HepG2 (cell line): ENCODE data around the gene GPATCH4. TPM values are rescaled to one million over a fixed set of nuclear protein-coding genes. Genes with fewer than 3 reads are reported as not detected.
"Not testable (repeated sequence)": the region's sequence is repeated elsewhere in the genome, so short reads cannot be mapped to it uniquely, and the experiment has no call there.

ENCODE experiments used
- ATAC-seq: fragments of 200-7000 bp; cut with Tn5 transposase; 3 replicates; pipeline ENCODE4 v1.9.1; 2020; ENCODE audit warnings: mild to moderate bottlenecking, moderate library complexity
- BruUV-seq: library from RNA; stranded (reverse); fragments of 400-500 nt; replicated peaks from 2 replicates; lab custom pipeline; 2021; lab: Mats Ljungman, UMichigan
- CTCF ChIA-PET: fragments of 300-600 bp; formaldehyde crosslinking; extraction: SDS; loops from one replicate; lab custom pipeline; 2021; ENCODE audit warnings: low total read pairs, inconsistent platforms, low intra/inter-chr PET ratio; lab: Yijun Ruan, JAX
- POLR2A ChIA-PET: fragments of 350-600 bp; sonication (Branson Sonifier 250); formaldehyde crosslinking; loops from one replicate; lab custom pipeline; 2020; ENCODE audit warnings: antibody characterized with exemption, inconsistent platforms; lab: Yijun Ruan, JAX
- DNase-seq: peaks from one replicate; pipeline ENCODE4 v3.0.0-alpha.2; 2015; ENCODE audit warnings: low spot score
- FAIRE-seq: peaks from 3 replicates; lab custom pipeline; 2011; peaks lifted over from hg19 to GRCh38; lab: Jason Lieb, UNC
- H2AFZ ChIP-seq: one replicate; pipeline ENCODE4 v1.6.1; 2011; ENCODE audit warnings: low read length, inconsistent platforms
- H3K27ac ChIP-seq: fragments of 300-600 bp; 3 replicates; pipeline ENCODE4 v1.8.0; 2011; ENCODE audit warnings: mixed run types, mild to moderate bottlenecking, mixed read lengths, low read length, inconsistent platforms; ENCODE audit not compliant: insufficient read depth; ENCODE audit errors: extremely low read length
- H3K27me3 ChIP-seq, 2 experiments: fragments of 200-600 bp in 1 of 2; 2 replicates in 1 of 2; 3 replicates in 1 of 2; pipeline versions ENCODE4 v1.6.0 to v1.8.0; 2011; ENCODE audit warnings: low read length in 2 of 2, mild to moderate bottlenecking in 2 of 2, moderate library complexity in 2 of 2, inconsistent platforms in 1 of 2; ENCODE audit not compliant: insufficient read depth in 2 of 2, control insufficient read depth in 1 of 2
- H3K36me3 ChIP-seq, 2 experiments: fragments of 200-600 bp in 1 of 2; replicated peaks in 1 of 2; 2 replicates in 1 of 2; 3 replicates in 1 of 2; pipeline versions ENCODE4 v1.5.1 to v1.8.0; 2011; ENCODE audit warnings: low read length in 2 of 2, inconsistent platforms in 1 of 2; ENCODE audit not compliant: insufficient read depth in 2 of 2, control insufficient read depth in 1 of 2
- H3K4me1 ChIP-seq: 2 replicates; pipeline ENCODE4 v1.5.1; 2012; ENCODE audit warnings: low read length, inconsistent platforms; ENCODE audit not compliant: insufficient read depth
- H3K4me2 ChIP-seq: 2 replicates; pipeline ENCODE4 v1.6.0; 2011; ENCODE audit warnings: low read depth, low read length, inconsistent platforms
- H3K4me3 ChIP-seq, 3 experiments: fragments of 200-600 bp in 1 of 3; sonication (generic), shearing (Covaris generic) in 1 of 3; replicated peaks in 1 of 3; 2 replicates each; pipeline ENCODE4 v1.5.1; 2011 to 2016; ENCODE audit warnings: low read length in 3 of 3, inconsistent platforms in 2 of 3, low read depth in 2 of 3, mild to moderate bottlenecking in 2 of 3, control low read depth in 1 of 3, mixed read lengths in 1 of 3; ENCODE audit not compliant: insufficient read depth in 1 of 3
- H3K79me2 ChIP-seq: one replicate; pipeline ENCODE4 v1.6.1; 2011; ENCODE audit warnings: low read length, inconsistent platforms; ENCODE audit not compliant: insufficient read depth
- H3K9ac ChIP-seq: 2 replicates; pipeline ENCODE4 v1.6.0; 2011; ENCODE audit warnings: mild to moderate bottlenecking, low read depth, low read length, inconsistent platforms; ENCODE audit not compliant: insufficient read depth
- H3K9me3 ChIP-seq: 2 replicates; pipeline ENCODE4 v1.5.1; 2012; ENCODE audit warnings: mild to moderate bottlenecking, low read length
- H4K20me1 ChIP-seq: 2 replicates; pipeline ENCODE4 v1.6.0; 2011; ENCODE audit warnings: inconsistent platforms, mild to moderate bottlenecking, low read length, moderate library complexity; ENCODE audit not compliant: insufficient read depth
- CEBPB ChIP-seq: IDR thresholded peaks from 2 replicates; pipeline ENCODE4 v1.6.1; 2011; ENCODE audit warnings: low read depth, low read length, improper control_type of control experiment, borderline replicate concordance
- GATAD2A ChIP-seq: IDR thresholded peaks from 2 replicates; pipeline ENCODE4 v1.6.1; 2016
- HNF4A ChIP-seq: sonication (generic); formaldehyde crosslinking; IDR thresholded peaks from 2 replicates; pipeline ENCODE4 v1.4.0; 2020; ENCODE audit warnings: missing genetic modification reagents
- HOXA3 ChIP-seq: sonication (generic); formaldehyde crosslinking; IDR thresholded peaks from 2 replicates; pipeline ENCODE4 v1.5.0; 2020; ENCODE audit warnings: missing genetic modification reagents
- KDM1A ChIP-seq: IDR thresholded peaks from 2 replicates; pipeline ENCODE4 v1.6.1; 2016; ENCODE audit warnings: missing compliant biosample characterization
- SALL1 ChIP-seq: sonication (generic); formaldehyde crosslinking; IDR thresholded peaks from 2 replicates; pipeline ENCODE4 v1.8.0; 2022; ENCODE audit warnings: mild to moderate bottlenecking, missing genetic modification reagents
- SAP130 ChIP-seq: IDR thresholded peaks from 2 replicates; pipeline ENCODE4 v1.6.1; 2016; ENCODE audit warnings: low read depth
- ZFX ChIP-seq: sonication (generic); formaldehyde crosslinking; IDR thresholded peaks from 2 replicates; pipeline ENCODE4 v1.4.0; 2020; ENCODE audit warnings: mild to moderate bottlenecking, low read depth, missing genetic modification reagents, moderate library complexity
- ZFY ChIP-seq: sonication (generic); formaldehyde crosslinking; IDR thresholded peaks from 2 replicates; pipeline ENCODE4 v1.4.0; 2020; ENCODE audit warnings: missing genetic modification reagents
- ZNF263 ChIP-seq: sonication (generic); formaldehyde crosslinking; IDR thresholded peaks from 2 replicates; pipeline ENCODE4 v1.4.0; 2020; ENCODE audit warnings: missing genetic modification reagents
- ZNF3 ChIP-seq: IDR thresholded peaks from 2 replicates; pipeline ENCODE4 v1.7.0; 2017; ENCODE audit warnings: inconsistent platforms
- ZNF687 ChIP-seq: sonication (generic); formaldehyde crosslinking; IDR thresholded peaks from 2 replicates; pipeline ENCODE4 v1.5.1; 2020; ENCODE audit warnings: mild to moderate bottlenecking, missing genetic modification reagents, moderate library complexity
- WGBS: methylation state at CpG from one replicate; pipeline ENCODE4 v1.1.6; 2017; ENCODE audit warnings: low lambda C conversion rate; 5-methylcytosine and 5-hydroxymethylcytosine counted together
- in situ Hi-C: cut with HindIII; loops from 2 replicates; pipeline ENCODE4 v1.10.0; 2017; ENCODE audit warnings: low pct_unique_long_range_greater_than_20kb; ENCODE audit not compliant: extremely low pct_ligation_motif_present
- intact Hi-C: fragments of 100-400 bp; cut with micrococcal nuclease; formaldehyde crosslinking; loops from one replicate; pipeline ENCODE4 v1.10.0; 2022; ENCODE audit not compliant: unreplicated experiment
- polyA plus RNA-seq, 8 experiments: library from polyadenylated mRNA; depleted of rRNA in 3 of 8; stranded (reverse) in 7 of 8; unstranded in 1 of 8; fragments of >200 nt; fragmentation: Illumina TruSeq in 4 of 8; extraction: Trizol in 4 of 8; gene quantifications; 2 replicates each; pipeline versions ENCODE4 v1.2.1 to v1.2.3, GENCODE V29; 2011 to 2016; ENCODE audit warnings: low read depth in 4 of 8, missing spikeins in 1 of 8, mixed read lengths in 1 of 8; ENCODE audit not compliant: insufficient read depth in 1 of 8
- total RNA-seq, 5 experiments: library from RNA; depleted of rRNA; stranded (reverse); fragments of >200 nt; fragmentation: Illumina TruSeq; extraction: Trizol; gene quantifications; 2 replicates each; pipeline ENCODE4 v1.2.3, GENCODE V29; 2016; ENCODE audit warnings: low read depth in 1 of 5
- TF ChIP-seq, protein P1 (sequence below): sonication (generic); formaldehyde crosslinking; IDR thresholded peaks from 2 replicates; pipeline ENCODE4 v1.4.0; 2020; ENCODE audit warnings: missing genetic modification reagents
- TF ChIP-seq, protein P2 (sequence below), 2 experiments: fragments of 450-650 bp in 1 of 2; sonication (generic) in 1 of 2; formaldehyde crosslinking; IDR thresholded peaks; 2 replicates each; pipeline versions ENCODE4 v1.5.0 to v1.8.0; 2020 to 2022; ENCODE audit warnings: mild to moderate bottlenecking in 1 of 2, missing genetic modification reagents in 1 of 2
- TF ChIP-seq, protein P3 (sequence below): sonication (generic); formaldehyde crosslinking; IDR thresholded peaks from 2 replicates; pipeline ENCODE4 v1.4.0; 2020; ENCODE audit warnings: missing genetic modification reagents

Gene GPATCH4
- total and polyA plus RNA-seq, 2 of the 13 experiments (the other 11 are each of a cell fraction or from before 2014, with no cell fraction given) = 19.2 to 37.9 TPM

DNA sequence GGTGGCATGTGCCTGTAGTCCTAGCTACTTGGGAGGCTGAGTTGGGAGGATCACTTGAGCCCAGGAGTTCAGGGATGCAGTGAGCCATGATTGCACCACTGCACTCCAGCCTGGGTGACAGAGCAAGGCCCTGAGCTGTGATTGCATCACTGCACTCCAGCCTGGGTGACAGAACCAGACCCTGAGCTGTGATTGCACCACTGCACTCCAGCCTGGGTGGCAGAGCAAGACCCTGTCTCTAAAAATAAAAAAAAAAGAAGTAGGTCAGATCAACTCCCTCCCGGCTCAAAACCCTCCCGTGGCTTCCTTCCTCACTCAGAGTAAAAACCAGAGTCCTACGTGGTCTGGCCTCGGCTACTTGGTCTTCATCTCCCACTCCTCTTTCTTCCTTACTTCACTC lies 48.3 kb downstream of the GPATCH4 start:
- in situ Hi-C loops, H3K27ac ChIP-seq, H3K9ac ChIP-seq, POLR2A ChIA-PET, H3K9me3 ChIP-seq, H3K4me2 ChIP-seq, H3K4me3 ChIP-seq, DNase-seq, H3K27me3 ChIP-seq, intact Hi-C loops, CTCF ChIA-PET, H3K79me2 ChIP-seq, H4K20me1 ChIP-seq, BruUV-seq, H2AFZ ChIP-seq, FAIRE-seq: not testable (repeated sequence)
- Histone ChIP-seq H3K36me3 (peaks cover 7 to 35% of the 10 kb centered on the region in 2 experiments; a peak in 4 of 5 replicates), H3K4me1 (peaks cover 15% of the 10 kb centered on the region)
- 80% methylated on average over 4 of the region's 4 CpGs for WGBS
- ATAC-seq = peak; percentile 77
- TF ChIP-seq ZFY (CRISPR knock-in tag) (peak; percentile 31; the same call in 1 of the 2 replicates), SALL1 (0 out of 2 replicates have a peak, but pooled peaks have one; percentile 14), SAP130 (CRISPR knock-in tag) (0 out of 2 replicates have a peak, but pooled peaks have one; percentile 12), KDM1A (peak; percentile 54; the same call in 1 of the 2 replicates), GATAD2A (CRISPR knock-in tag) (peak; percentile 43; the same call in 1 of the 2 replicates), ZFX (CRISPR knock-in tag) (0 out of 2 replicates have a peak, but pooled peaks have one; percentile 20), CEBPB (peak; percentile 93), ZNF687 (CRISPR knock-in tag) (peak; percentile 17; the same call in 1 of the 2 replicates), ZNF3 (CRISPR knock-in tag) (0 out of 2 replicates have a peak, but pooled peaks have one; percentile 36), HOXA3 (CRISPR knock-in tag) (peak; percentile 42; the same call in 1 of the 2 replicates), HNF4A (CRISPR knock-in tag) (peak; percentile 42; the same call in 1 of the 2 replicates), ZNF263 (peak; percentile 82)
- TF ChIP-seq, protein P1, sequence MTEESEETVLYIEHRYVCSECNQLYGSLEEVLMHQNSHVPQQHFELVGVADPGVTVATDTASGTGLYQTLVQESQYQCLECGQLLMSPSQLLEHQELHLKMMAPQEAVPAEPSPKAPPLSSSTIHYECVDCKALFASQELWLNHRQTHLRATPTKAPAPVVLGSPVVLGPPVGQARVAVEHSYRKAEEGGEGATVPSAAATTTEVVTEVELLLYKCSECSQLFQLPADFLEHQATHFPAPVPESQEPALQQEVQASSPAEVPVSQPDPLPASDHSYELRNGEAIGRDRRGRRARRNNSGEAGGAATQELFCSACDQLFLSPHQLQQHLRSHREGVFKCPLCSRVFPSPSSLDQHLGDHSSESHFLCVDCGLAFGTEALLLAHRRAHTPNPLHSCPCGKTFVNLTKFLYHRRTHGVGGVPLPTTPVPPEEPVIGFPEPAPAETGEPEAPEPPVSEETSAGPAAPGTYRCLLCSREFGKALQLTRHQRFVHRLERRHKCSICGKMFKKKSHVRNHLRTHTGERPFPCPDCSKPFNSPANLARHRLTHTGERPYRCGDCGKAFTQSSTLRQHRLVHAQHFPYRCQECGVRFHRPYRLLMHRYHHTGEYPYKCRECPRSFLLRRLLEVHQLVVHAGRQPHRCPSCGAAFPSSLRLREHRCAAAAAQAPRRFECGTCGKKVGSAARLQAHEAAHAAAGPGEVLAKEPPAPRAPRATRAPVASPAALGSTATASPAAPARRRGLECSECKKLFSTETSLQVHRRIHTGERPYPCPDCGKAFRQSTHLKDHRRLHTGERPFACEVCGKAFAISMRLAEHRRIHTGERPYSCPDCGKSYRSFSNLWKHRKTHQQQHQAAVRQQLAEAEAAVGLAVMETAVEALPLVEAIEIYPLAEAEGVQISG (CRISPR knock-in tag) = peak; percentile 43; the same call in 1 of the 2 replicates
- TF ChIP-seq, protein P2, sequence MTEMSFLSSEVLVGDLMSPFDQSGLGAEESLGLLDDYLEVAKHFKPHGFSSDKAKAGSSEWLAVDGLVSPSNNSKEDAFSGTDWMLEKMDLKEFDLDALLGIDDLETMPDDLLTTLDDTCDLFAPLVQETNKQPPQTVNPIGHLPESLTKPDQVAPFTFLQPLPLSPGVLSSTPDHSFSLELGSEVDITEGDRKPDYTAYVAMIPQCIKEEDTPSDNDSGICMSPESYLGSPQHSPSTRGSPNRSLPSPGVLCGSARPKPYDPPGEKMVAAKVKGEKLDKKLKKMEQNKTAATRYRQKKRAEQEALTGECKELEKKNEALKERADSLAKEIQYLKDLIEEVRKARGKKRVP (CRISPR knock-in tag; IDR thresholded peaks at IDR 0.05) = peak in 1 of 2 experiments; percentile 81; a peak in 2 of 4 replicates
- TF ChIP-seq, protein P3, sequence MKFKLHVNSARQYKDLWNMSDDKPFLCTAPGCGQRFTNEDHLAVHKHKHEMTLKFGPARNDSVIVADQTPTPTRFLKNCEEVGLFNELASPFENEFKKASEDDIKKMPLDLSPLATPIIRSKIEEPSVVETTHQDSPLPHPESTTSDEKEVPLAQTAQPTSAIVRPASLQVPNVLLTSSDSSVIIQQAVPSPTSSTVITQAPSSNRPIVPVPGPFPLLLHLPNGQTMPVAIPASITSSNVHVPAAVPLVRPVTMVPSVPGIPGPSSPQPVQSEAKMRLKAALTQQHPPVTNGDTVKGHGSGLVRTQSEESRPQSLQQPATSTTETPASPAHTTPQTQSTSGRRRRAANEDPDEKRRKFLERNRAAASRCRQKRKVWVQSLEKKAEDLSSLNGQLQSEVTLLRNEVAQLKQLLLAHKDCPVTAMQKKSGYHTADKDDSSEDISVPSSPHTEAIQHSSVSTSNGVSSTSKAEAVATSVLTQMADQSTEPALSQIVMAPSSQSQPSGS (CRISPR knock-in tag) = 0 out of 2 replicates have a peak, but pooled peaks have one; percentile 30
